HG03342 (cell line): ENCODE measurements around the gene MMD.
"Not testable (repeated sequence)": the region's sequence is repeated elsewhere in the genome, so short reads cannot be mapped to it uniquely, and the experiment has no call there.

Source experiments
- ATAC-seq: cut with Tn5 transposase; IDR thresholded peaks from one replicate; pipeline ENCODE4 v1.9.1; 2021; ENCODE audit warnings: mild to moderate bottlenecking, moderate library complexity; ENCODE audit not compliant: unreplicated experiment

MMD gene

DNA sequence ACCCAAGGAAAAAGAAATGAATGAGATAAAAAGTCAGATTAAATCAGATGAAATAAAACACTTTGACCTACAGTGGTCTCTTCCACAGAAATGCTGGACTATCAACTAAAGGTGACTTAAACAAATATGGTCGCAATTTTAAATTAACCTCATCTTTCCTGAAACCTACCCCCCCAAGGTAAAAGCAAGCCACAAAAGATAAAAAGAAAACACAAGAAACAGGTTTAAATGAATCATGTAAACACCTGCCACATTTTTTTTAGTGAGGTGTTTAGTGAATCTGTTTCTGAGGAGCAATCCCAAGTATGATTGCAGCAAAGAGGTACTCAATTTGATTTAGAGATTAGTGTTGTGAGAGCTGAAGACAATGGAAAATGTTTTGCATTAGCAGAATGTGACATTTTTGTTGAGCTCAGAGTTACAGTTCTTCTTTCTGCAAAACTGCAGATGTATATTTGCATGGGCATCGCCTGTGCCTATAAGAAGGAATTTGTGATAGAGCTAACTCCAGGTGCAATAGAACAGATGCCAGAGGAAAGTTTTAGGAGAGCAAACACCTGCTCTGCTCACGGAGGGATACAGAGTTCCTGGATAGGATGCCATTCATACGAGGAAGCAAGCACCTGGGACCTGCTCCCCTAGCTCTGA lies 3.4 kb upstream of the MMD start:
- no peak for ATAC-seq

DNA sequence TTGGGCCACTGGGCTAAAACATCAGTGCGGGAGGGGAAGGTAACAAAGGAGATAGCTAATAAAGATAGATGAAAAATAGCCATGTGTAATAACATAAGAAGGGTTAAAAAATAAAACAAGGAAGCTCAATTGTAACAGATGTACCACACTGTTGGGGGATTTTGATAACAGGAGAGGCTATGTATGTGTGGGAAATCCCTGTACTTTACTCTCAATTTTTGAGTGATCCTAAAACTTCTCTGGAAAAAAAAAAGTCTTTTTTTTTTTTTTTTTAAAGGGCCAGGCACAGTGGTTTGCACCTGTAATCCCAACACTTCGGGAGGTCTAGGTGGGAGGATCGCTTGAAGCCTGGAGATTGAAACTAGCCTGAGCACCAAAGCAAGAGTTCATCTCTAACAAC lies 1.9 kb upstream of the MMD start:
- no peak for ATAC-seq

DNA sequence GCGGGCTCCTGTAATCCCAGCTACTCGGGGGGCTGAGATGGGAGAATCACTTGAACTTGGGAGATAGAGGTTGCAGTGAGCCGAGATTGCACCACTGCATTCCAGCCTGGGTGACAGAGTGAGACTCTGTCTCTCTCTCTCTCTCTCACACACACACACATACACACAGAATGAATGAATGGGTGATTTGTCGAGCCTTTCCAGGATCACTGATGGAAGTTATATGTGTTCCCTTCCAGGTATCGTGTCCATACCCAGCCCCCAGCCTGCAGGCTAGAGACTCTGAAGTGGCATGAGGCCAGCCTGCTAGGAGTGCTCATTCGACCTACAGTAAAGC lies 1.2 kb upstream of the MMD start:
- not testable (repeated sequence) for ATAC-seq

DNA sequence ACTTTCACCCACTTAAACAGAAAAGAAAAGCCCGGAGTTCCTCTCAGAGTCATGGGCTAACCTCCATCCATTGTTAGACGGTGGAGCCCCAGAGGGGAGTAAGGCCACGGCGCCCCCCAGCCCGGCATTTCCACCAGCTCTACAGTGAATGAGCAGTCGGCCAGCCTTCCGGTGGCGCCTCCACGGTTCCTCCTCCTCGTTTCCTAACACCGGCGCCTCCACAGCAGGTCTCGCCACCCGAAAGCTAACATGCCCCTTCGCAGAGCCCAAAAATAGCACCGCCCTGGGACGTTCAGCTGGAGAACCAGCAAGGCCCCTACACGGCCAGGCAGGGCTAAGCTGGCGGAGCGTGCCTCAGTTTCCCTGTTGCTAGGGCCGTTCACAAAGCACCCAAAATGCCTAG lies 858 bp downstream of the MMD start:
- no peak for ATAC-seq

DNA sequence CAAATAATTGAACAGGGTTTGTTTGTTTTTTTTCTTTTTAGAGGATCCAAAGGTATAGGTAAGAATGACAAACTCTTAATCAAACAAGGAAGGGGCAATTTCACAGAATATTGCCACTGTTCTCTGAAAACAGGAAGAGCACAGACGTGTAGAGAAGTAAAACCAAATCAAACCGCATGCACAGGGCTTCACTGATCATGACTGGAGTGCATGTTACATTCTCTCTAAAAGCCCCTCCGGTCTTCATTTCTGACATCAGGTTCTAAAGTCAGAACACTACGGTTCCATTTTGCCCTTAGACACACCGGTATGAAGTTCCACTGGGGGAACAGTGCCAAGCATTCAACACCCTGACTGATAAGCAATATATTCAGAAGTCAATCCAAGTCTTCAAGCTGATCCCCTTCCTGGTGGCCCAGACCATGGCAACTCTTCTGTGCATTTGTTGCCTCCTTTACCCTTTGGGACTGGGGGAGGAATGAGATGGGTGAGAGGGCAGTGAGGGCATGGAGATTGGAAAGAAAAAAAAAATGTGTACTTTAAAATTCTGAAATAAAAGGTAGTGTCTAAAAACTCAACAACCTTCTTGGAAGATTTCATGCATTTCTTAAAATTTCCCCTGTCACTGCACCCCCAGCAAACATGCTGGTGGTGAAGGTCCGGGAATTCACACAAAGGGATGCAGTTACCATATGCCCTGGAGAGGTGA lies 1.4 kb downstream of the MMD start:
- ATAC-seq: peak; percentile 32

DNA sequence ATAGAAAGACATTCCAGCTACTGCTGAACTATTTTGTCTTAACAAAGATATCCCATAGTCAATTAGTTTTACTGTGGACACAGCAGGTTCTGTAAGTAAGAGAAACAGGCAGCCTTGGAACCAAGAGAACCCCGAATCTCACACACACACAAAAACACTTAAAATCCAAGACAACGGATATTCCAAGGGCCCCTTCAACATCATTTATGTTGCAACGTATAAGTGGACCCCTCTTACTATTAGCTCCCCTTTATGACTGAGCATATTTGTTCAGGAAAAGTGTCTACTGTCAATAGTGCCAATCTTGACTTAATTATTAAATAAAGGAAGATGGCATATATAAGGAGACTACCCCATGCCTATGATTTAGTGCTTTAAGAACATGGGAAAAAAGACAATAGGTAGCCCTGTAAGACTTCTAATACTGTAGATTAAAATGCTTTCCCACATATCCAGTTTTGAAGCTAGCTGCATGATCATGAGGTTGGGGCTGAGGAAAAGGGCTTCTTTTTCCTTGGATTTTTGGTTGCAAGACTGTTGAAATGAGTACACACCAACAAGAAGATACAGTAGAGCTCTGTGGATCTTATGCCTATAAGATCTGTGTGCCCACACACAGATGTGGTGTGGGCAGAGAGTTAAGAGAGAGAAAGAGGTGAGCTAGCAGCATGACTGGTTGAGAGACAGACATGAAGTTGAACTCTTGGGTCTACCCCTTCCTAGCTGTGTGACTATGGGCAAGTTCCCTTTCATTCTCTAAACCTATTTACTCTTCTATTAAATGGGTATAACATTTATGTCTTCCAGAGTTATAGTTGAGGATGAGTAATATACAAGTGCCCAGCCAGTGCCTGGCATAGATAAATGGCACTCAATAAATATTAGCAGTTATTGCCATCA lies 3.0 kb downstream of the MMD start:
- ATAC-seq: no peak

DNA sequence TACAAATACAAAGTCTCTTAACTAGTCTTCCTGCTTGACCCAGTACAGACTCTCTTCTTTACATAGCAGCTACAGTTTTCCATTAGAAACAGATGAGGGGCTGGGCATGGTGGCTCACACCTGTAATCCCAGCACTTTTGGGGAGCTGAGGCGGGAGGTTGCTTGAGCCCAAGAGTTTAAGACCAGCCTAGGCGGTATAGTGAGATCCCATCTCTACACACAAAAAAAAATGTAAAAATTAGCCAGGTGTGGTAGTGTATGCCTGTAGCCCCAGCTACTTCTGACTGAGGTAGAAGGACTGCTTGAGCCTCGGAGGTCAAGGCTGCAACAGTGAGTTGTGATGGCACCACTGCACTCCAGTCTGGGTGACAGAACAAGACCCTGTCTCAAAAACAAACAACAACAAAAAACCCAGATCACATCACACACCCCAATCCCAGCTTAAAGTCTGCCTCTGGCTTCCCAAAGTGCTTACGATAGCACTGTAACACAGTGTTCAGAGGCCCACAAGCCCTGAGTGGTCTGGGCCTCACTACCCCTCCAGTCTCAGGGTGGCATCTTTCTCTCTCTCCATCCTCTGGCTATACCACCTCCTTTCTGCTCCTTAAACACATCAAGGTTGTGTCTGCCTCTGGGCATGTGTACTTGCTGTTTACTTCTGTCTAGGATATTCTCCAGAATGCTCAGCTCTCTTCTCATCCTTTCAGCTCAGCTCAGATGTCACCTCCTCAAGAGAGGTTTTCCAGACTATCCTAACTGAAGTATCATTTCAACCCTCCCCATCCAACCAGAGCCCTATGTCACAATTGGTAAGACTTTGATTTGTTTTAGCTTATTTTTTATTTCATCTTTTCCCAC lies 4.0 kb downstream of the MMD start:
- ATAC-seq: no peak

DNA sequence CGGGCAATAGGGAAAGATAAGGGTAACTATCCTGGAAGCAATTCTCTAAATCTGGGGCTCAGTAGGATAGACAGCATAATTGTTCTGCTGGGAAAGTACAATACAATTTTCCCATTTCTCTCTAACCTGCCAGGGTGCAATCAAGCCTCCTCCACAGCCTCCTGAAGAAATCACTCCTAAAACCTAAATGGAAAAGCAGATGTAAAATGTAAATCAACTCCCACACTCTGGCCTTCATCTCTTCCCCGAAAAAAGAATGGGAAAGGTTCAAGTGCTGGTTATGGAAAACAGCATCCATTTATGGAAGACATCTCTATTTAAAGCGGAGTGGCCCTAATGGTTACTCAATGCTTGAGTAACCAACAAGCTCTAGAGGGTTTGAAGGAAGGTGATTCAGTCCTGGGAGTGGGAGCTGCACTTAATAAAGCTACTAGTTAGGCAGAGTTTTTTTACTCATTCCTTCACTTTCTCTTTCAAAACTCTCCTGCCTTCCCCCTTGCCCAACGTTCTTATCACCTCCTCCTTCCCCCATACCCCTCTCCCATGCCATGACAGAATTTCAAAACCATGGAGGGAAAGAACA lies 5.1 kb downstream of the MMD start:
- no peak for ATAC-seq

DNA sequence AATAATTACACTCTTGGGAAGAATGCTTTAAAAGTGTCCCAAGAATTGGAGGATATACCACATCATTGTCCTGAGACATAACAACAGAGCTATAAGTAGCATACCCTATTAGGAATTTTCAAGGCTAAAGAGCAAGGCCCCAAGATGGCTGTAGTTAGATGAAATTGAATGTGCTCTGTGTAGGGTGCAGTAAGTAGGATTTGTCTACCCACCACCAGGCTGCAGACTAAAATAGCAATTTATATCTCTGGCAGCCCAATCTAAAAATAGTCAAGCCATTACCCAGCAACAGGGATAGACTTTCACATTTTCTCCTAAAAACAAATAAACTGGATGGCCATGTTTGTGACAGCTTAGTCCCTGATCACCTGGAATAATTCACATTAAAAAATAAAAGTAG lies 5.6 kb downstream of the MMD start:
- no peak for ATAC-seq

DNA sequence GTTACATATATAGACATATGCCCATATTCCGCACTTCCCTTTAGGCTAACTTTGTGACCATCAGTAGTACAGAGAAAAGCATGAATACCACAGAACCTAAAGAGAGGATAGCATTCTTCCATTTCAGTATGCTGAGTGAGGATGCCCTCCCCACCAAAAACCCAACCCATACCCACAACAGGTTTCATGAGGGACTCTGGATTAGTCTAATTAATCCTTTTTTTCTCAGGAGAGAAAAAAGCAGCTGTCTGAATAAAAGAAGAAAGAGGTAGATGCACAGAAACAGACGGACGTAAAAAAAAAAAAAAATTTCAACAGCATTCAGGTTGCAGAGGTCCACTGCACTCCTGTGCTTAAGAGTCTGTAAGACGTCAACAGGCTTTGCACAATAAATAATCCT lies 6.7 kb downstream of the MMD start:
- ATAC-seq: no peak

DNA sequence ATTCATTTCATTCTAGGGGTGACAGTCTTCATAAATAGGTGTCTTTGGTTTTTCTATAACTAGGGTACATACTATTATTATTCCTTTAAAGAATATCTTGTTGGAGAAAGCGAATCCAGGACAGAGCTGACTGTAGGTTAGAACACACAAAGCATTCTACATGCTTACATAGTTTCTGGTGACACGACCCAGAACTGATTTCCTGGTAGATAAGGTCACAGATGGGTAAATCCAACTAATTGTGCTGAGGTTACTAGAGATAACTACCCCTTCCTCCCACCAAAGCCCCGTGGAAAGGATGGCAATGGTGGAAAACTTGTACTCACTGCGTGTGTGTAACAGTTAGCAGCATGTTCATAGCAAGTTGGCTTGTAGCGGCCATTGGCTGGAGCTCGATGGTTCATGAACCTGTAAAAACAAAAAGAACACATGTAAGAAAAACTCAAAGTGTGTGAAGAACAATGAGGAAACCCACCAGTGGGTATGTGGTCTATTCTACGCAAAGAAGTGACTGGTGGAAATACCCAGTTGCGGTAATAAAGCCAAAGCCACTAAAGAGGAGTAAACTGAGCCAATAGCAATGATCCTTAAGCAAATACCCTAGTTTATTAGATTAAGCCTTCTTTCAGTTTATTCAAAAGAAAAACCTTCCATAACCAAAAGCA lies 7.7 kb downstream of the MMD start:
- ATAC-seq: no peak

DNA sequence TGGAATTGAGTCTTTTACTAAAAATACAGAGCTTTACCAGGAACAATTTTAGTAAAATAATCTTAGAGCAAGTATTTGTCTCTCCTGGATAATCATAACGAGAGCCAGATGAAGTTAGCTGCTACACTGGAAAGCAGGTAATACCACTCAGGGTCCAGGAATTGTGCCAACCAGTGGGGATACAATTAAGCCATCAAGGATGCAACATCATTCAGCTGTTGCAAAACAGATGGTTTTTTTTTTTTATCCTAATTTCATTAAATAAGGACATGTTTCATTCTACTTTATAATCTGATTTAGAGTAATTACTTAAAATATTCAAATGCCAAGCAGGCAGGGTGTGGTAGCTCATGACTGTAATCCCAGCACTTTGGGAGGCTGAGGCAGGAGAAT lies 10.2 kb downstream of the MMD start:
- no peak for ATAC-seq

DNA sequence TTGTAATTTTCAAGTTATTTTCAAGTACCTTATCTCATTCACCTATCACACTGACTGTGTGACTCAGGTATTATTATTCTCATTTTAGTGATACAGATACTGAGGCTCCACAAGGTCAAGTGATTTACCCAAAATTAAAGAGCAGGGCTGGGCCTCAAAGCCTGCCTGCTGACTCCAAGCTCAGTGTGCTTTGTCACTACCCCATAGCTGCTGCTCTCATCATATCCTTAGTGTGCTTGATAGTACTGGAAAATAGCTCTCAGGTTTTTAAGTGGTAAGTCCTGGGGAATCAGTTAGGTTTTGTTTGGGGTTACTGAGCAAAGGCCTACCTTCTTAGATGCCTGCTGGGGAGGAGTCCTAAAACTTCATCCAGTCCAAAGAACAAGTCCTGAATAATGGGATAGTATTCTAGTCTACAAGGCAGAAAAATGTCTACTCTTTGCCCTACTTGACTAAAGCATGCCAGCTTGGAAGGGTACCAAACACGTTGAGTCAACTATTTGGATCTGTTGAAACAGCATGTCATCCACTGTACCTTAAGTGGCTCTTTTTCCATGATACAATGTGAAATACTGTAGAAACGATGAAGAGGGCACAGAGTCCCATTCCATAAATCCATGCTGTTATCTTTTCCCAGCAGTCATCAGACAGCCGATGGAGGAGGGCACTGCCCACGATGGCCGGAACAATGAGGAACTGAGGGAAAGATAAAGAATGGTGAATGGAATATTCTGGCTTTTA lies 10.7 kb downstream of the MMD start:
- ATAC-seq: no peak

DNA sequence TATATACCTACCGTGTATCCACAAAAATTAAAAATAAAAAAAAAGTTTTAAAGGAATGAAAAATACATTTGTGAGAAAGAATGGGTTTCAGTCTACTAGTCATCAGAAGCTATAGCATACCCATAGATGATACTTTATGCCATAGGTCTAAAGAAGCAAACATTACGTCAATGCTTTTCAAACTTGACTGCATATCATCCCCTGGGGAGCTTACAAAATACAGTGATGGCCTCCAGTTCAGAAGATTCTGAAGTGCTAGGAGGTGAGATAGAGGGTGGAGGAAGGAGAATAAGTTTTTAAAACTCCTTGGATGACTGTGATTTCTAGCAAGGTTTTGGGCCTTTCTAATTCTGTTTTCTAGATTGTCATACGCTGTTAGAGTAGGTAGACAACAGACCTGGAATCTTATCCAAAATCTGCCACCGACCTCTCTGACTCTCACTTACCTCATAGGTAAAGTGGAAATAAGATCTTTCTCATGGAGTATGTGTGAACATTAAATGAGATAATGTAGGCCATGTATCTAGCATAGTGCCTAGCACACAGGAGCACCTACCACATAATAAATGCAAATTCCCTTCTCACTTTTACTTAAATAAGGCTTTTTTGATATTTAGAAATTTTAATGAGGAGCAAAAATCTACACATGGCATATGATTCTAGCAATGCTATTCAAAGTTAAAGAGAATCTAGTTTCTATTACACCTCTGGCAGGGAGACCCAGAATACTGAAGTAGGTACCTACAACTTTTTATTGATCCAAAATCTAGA lies 12.4 kb downstream of the MMD start:
- no peak for ATAC-seq

DNA sequence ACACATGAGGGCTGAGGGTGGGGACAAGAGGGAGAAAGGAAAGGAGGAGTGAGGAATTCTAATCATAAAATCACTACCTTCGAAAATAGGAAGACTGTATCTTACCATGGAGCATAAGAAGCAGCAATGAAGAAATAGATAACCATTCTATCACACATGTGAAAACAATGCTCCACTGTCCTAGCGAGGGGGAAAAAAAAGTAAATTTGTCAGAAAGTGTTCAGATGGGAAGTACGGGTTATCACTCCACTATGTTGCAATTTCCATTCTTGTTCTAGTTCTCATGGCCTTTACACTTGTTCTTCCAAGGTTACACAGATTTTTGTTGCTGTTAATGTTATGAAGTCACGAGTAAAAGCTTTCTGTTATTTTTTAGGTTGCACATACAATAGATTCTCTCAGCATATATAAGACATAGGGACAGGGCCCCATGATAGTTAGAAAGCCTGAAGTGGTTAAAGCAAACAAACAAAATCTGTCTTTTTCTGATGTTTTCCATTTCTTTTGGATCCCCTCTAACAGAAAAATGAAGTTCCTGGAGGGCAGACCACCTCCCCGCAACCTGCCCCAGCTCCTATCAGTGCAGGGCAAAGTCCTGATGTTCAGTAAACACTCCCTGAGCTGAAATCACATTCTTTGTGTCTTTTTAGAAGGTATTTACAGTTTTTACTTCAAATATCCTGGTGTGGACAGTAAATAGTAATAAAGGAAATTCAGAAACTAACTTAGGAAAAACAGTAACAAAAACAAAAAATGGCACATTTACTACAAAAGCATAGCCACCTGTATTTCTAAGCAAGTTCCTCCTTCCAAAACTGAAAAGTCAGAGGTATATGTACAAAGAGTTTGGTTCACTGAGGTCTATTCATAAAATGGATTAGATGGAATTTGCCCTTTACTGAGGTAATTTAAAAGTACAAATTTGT lies 13.7 kb downstream of the MMD start:
- no peak for ATAC-seq

DNA sequence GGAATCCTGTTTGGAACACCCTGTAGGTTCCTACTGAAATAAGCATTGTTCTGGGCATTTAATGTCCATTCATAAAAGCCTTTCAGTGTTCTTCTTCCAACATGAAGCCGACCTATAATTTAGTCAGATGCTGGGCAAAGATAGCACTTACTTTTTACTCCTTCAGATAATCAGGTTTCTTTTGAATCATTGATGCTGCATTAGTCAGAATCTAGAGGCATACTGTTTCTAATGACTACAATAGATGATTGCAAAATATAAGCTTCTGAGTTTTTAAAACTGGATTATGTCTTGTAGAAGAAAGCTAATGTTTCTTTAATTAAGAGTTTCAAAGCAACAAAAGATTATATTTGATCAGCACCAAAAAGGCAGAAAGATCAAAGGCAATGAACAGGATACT lies 16.0 kb downstream of the MMD start:
- no peak for ATAC-seq

DNA sequence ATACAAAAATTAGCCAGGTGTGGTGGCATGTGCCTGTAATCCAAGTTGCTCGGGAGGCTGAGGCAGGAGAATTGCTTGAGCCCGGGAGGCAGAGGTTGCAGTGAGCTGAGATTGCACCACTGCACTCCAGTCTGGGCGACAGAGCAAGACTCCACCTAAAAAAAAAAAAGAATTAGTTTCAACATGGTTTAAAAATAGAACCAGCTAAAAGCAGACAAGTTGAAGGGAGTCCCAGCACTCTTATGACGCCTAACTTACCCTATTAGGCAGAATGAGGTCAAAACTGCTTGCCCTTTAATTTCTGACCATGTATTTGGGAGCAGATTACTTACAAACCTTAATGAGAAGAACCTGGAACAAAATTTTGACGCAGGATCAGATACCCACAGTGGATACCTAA lies 17.4 kb downstream of the MMD start:
- ATAC-seq: not testable (repeated sequence)

DNA sequence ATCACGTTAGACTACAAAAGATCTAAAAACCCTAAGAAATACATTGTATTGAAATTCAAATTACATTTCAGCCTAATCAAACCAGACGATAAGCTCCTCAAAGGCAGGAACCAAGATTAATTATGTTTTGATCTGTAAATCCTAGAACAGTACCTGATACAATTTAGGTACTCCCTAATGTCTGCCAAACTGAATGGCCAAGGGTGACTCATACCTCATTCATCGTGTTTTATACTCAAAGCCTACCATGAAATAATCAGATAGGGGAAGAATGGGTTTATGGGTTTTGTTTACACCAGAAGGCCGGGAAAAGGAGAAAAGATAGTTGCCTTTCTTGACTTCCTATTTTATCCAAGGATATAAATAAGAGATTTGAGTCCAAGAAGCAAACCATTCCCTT lies 19.3 kb downstream of the MMD start:
- ATAC-seq: no peak
